Choroid plexus epithelial cell (primary cell): ENCODE data around the gene MPZL1.

Source experiments
- DNase-seq: peaks from one replicate; pipeline ENCODE4 v3.0.0-alpha.2; 2010; ENCODE audit warnings: low read depth
- H3K4me3 ChIP-seq: 2 replicates; pipeline ENCODE4 v1.5.1; 2011; ENCODE audit warnings: low read depth, mild to moderate bottlenecking, control low read depth, low read length, moderate library complexity
- CTCF ChIP-seq: conservative IDR thresholded peaks from 2 replicates; pipeline ENCODE4 v1.5.1; 2011; ENCODE audit warnings: low read depth, mild to moderate bottlenecking, control low read depth, inconsistent platforms, low read length, moderate library complexity

MPZL1 gene

GRCh38 chr1:167683226-167683625 is 38.6 kb upstream of the MPZL1 start:
- no peak for DNase-seq
- TF ChIP-seq CTCF = no peak
- H3K4me3 ChIP-seq = no peak overlapping the region

GRCh38 chr1:167683641-167684502 is 37.9 kb upstream of the MPZL1 start:
- TF ChIP-seq CTCF = no peak
- peak; percentile 10 for DNase-seq
- no peak overlapping the region for H3K4me3 ChIP-seq

- H3K4me3 ChIP-seq = no peak overlapping the region
- DNase-seq = no peak
- no peak for TF ChIP-seq CTCF
These were observed 35.9 kb upstream of the MPZL1 start for GRCh38 chr1:167685844-167686243.

GRCh38 chr1:167687919-167688519 is 33.8 kb upstream of the MPZL1 start:
- TF ChIP-seq CTCF = peak; percentile 95
- DNase-seq = peak; percentile 92
- no peak overlapping the region for H3K4me3 ChIP-seq

- no peak for TF ChIP-seq CTCF
- H3K4me3 ChIP-seq = no peak overlapping the region
- DNase-seq = no peak
These were observed 32.2 kb upstream of the MPZL1 start for GRCh38 chr1:167689567-167689920.

GRCh38 chr1:167690053-167690452 is 31.7 kb upstream of the MPZL1 start:
- no peak for TF ChIP-seq CTCF
- no peak overlapping the region for H3K4me3 ChIP-seq
- no peak for DNase-seq
